Measurements from ENCODE around the gene SLC31A1.

DNA sequence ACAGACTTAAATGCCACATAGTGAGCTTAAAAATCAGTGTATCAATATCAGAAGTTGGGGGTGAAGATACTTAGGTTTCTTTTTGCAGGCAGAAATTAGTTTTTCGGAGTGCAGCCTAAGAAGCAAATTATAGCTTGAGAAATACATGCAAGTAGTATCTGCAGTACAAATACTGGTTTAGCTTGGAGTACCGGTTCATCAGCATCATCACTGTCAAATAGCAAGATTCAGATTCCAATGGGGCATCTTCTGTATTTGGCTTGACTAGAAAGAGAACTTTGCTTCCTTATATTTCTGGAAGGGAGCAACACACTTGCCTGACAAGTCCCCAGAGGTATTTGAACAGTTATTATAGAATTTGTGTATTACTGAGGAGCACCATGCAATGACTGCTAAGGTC lies 19.8 kb downstream of the SLC31A1 start:
- TF ChIP-seq CTCF (IDR thresholded peaks at IDR 0.05; ENCODE audit: low read depth, low read length) (no peak), EZH2phosphoT487 (IDR thresholded peaks at IDR 0.05; ENCODE audit: low read depth) (no peak)

Measured in OCI-LY3 (cell line).